GM15510 (cell line): Measurements from ENCODE around the gene SPACA4.

Experiments used
- POLR2A ChIP-seq: IDR thresholded peaks from 3 replicates; pipeline ENCODE4 v1.6.1; 2011; ENCODE audit warnings: borderline replicate concordance; ENCODE audit not compliant: insufficient read length; ENCODE audit errors: extremely low read depth

The SPACA4 gene

GRCh38 chr19:48644839-48645619, 38.5 kb downstream of the SPACA4 start:
- no peak for TF ChIP-seq POLR2A

DNA sequence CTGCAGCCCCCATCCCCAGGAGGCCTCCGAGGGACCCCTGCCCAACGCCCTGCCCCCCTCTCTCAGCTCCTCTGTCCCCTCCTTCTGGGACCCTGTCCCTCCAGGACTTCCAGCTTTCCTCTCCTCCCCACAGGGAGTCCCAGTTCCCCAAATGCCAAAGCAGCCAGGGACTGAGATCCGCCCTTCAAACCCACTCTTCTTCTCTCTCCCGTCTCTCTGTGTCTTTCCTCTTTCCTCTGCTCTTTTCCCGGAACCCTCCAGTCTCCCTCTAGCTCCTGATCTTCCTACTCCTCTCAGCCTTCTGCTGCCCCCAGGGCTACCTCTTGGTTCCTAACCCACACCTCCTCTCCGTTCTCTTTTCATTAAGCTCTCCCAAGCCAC, 39.1 kb downstream of the SPACA4 start:
- TF ChIP-seq POLR2A: no peak

DNA sequence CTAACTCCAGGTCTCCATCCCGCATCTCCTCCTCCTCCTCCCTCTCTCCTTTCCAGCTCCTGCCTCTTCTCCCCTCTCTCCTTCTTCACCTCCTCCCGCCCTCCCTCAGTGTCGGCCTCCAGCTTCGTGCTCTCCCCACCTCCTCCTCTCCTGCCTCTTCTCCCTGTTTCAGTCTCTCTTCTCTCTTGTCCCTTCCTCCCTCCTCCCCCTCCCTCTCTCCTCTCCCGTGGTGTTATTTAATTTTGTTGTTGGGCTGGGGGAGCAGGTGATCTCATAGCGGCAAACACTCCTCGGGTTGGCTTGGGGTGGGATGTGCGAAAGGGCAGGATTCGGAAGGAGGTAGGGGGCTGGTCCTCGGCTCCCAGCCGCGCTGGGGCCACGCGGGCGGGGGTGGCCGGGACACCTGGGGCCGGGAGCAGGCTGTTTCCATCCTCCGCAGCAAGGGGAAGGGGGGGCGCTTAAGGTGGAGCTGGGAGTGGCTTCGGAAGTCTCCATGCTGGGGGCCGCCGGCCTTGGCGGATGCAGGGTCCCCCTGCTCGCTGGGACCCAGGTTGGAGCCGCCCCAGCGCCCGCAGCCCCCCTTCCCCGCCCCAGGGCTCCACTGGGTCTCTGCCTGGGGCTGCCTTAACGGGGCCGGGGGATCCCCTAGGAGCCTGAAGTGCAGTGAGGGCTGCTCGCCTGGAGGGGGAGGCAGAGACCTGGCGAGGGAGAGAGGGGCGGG, 39.6 kb downstream of the SPACA4 start, which contains the start of gene CA11:
Gene CA11 (minus strand): TSS at position 187 of the 721 bp plus-strand sequence. CDS start 555 bp downstream, outside the sequence.
- TF ChIP-seq POLR2A: no peak

- no peak for TF ChIP-seq POLR2A
Observed at GRCh38 chr19:48646722-48647216, 40.2 kb downstream of the SPACA4 start.

DNA sequence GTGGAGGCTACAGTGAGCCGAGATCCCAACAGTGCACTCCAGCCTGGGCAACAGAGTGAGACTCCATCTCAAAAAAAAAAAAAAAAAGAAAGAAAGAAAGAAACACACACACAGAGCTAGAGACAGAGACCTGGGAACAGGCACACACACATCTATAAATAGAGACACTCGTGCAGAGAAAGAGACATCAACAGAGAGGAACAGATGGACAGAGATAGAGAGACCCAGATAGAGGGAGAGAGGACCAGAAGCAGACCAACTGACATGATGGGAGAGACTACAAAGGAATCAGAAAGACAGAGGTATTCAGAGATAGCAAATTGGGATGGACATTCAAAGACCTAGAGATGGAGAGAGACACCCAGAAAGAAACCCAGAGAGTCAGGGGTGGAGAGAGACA, 41.6 kb downstream of the SPACA4 start:
- TF ChIP-seq POLR2A: no peak

- no peak for TF ChIP-seq POLR2A
Observed at GRCh38 chr19:48650974-48651682, 44.6 kb downstream of the SPACA4 start.

DNA sequence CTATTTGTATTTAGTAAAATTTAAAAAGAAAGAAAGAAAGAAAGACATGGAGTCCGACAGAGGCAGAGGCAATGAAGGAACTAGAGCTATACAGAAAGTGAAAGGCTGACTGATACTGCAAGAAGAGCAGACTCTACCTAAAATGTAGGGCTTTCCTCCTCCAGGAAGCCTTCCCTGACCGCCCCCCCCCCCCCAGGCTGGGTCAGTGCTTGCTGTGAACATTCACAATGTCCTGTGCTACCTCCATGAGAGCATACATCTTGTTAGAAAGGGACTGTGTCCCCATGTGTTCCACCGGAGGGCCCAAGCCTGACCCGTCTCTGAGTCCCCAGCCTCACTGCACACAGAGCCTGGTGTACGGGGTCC, 45.1 kb downstream of the SPACA4 start:
- no peak for TF ChIP-seq POLR2A

DNA sequence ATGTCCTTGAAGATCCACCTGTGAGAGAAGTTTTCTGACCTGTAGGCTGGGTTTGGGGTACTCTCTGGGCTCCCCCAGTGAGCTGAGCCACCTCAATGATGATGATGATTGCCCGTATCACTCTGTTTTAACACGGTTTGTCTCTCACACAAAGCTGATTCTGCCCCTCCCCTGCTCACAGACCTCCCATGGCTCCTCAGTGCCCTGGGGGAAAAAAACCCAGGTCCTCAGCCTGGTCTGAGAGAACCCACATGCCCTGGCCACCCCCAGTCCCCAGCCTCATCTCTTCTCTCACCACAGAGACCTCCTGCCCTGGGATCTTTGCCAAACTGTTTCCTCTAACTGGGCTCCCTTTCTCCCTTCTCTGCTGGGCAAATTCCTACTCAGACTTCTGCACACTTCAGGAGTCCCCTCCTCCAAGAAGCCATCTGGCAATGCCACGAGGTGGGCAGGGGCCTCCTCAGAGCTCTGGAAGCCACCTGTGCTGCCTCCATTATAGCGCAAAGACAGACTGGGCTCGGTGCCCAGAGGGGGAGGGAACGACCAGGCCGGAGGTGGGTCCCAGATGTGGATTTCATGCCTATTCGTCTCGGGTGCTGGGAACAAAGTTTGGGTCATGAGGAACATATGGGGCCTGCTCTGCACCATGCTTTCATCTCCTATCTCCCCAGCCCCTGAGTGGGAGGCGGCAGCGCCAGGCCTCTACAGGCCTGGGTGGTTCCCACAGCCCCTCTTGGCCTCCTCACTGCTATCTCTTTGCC, 47.9 kb downstream of the SPACA4 start:
- no peak for TF ChIP-seq POLR2A

- no peak for TF ChIP-seq POLR2A
Observed at GRCh38 chr19:48656840-48657474, 50.4 kb downstream of the SPACA4 start.
